Epithelial cell of esophagus (primary cell): ENCODE results near the gene WHRN.

ENCODE experiments used
- DNase-seq: peaks from one replicate; pipeline ENCODE4 v3.0.0; 2010; ENCODE audit warnings: low read depth
- H3K4me3 ChIP-seq: 2 replicates; pipeline ENCODE4 v1.5.1; 2011; ENCODE audit warnings: mild to moderate bottlenecking, low read length, control low read depth
- TF ChIP-seq, protein P1 (sequence below): IDR thresholded peaks from 2 replicates; pipeline ENCODE4 v1.5.1; 2011; ENCODE audit warnings: low read depth, mild to moderate bottlenecking, low read length, control low read depth, inconsistent platforms; ENCODE audit not compliant: insufficient read depth; ENCODE audit errors: missing control alignments

Gene WHRN

DNA sequence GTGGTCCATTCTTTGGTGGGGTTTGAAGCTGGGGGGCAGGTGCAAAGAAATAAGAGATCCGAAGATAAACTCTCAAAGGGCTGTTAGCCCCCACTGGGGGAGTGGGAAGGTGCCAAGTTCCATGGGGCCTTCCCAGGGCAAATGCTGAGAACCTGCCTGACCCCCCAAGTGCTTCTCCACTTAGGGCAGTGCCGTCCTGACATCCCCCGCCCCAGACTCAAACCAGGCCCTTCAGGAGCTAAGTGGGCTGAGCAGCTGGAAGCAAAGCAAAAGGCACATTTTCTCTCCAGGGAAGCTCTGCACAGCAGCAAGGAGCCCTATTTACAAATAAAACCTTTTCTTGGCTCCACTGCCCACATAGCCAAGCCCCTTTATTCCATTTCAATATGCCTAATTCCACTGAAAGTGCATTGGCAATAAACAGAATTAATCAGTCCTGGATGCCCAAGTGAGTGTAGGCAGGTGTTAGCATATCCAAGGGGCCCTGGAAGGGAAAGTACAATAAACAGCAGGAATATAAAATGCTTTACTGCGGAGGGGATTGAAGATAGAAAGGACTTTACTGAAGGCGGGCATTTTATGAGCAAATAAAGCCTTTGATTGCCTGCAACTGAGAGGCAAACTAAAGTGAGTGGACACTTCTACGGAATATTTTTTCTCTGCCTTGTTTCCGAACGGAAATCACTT lies 44.6 kb downstream of the WHRN start:
- no peak overlapping the region for H3K4me3 ChIP-seq
- TF ChIP-seq, protein P1, sequence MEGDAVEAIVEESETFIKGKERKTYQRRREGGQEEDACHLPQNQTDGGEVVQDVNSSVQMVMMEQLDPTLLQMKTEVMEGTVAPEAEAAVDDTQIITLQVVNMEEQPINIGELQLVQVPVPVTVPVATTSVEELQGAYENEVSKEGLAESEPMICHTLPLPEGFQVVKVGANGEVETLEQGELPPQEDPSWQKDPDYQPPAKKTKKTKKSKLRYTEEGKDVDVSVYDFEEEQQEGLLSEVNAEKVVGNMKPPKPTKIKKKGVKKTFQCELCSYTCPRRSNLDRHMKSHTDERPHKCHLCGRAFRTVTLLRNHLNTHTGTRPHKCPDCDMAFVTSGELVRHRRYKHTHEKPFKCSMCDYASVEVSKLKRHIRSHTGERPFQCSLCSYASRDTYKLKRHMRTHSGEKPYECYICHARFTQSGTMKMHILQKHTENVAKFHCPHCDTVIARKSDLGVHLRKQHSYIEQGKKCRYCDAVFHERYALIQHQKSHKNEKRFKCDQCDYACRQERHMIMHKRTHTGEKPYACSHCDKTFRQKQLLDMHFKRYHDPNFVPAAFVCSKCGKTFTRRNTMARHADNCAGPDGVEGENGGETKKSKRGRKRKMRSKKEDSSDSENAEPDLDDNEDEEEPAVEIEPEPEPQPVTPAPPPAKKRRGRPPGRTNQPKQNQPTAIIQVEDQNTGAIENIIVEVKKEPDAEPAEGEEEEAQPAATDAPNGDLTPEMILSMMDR: no peak
- no peak for DNase-seq

DNA sequence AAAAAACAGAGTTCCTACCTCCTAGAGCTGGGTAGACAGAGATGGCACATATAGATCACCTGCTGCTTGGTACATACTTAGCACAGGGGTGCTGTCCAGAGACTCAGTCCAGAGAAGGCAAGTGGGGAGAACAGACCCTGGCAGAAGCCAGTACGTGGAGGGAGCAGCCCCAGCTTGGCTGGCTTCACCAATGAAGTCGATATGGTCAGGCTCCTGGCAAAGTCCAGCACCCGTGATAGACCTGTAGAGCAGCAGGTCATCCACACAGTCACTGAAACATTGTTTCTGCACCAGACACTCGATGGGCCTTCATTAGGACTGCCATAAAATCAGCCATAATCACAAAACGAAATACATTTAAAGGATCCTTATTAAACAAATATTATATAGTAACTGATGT lies 45.8 kb downstream of the WHRN start:
- TF ChIP-seq, protein P1: no peak
- no peak for DNase-seq
- no peak overlapping the region for H3K4me3 ChIP-seq

DNA sequence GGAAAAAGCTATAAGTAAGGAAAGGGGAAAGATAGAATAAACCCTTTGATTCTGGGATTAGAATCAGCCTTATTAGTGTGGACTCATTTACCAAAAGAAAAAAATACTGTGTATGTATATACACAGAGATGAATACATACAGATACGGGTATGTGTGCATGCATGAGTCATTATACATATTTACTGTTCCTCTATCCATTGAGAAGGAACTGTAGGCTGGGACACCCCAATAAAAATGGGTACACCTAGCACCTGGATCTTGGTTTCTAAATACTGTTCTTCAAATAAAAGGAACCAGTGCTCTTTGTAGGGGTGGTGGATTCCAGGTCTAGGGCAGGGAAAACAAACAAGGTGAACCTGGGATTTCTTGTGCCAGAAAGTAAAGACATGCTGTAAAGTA lies 48.3 kb downstream of the WHRN start:
- TF ChIP-seq, protein P1: no peak
- no peak for DNase-seq
- no peak overlapping the region for H3K4me3 ChIP-seq

DNA sequence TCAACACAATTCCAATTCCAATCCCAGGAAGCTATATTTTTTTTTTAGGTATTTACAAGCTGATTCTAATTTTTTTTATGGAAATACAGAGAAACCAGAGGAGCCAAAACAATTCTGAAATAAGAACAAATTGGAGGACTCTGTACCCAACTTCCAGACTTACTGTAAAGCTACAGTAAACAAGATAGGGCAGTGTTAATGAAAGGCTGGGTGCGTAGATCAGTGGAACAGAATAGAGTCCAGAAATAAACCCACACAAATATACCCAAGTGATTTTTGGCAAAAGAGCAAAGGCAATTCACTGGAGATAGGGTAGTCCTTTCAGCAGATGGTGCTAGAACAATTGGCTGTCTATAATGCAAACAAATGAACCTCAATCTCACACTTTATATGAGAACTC lies 50.6 kb downstream of the WHRN start:
- no peak for DNase-seq
- H3K4me3 ChIP-seq: no peak overlapping the region
- TF ChIP-seq, protein P1: no peak

DNA sequence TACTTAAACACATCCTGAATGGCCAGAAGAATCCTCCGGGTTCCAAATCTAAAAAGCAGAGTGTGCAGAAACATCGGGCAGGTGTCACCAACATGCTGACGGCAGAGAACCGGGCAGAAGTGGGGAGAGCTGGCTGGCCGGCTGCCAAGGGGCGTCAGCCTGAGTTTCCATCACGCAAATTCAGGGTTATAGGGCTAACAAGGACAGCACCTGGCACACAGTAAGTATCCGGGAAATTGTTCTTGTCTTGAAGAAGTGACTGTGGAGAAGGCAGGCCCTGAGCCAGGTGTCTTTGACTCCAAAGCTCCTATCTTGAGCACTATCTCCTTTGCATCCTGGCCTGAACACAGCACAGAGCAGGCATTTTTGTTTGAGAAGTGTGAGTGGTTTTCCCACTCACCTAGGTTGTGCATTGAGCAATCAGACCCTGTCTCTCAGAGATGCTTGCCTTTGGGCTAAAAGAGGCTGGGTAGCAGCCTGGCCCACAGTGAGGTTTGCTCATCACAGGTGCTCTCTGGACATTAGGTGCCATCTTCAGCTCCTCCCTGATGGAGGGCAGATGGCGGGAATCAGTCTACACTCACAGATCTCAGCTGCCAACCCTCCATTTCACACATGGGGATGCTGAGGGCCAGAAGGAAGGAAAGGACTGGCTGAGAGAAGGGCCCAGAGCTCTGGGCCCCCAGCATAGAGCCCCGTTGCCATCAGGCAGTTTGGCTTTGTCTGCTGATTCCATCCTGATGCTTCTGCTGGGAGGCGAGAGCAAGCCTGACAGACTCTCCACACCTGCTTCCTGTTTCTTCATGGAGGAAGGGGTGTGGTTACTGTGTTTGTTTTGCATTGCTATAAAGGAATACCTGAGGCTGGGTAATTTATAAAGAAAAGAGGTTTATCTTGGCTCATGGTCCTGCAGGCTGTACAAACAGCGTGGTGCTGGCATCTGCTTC lies 52.8 kb downstream of the WHRN start:
- TF ChIP-seq, protein P1: no peak
- no peak overlapping the region for H3K4me3 ChIP-seq
- peak; percentile 27 for DNase-seq

DNA sequence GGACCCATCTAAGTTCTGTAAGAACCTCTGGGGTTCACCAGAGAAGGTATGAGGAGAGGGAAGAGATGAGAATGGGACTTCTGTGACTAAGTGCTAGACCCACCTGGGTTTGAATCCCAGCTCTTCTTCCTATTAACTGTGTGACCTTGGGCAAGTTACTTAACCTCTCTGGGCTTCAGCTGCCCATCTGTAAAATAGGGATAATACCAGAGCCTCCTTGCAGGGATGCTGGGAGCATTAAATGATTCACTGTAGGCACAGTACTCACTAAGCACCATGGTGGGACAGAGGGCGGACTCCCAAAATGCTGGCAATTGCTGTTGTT lies 53.6 kb downstream of the WHRN start:
- DNase-seq: no peak
- TF ChIP-seq, protein P1: no peak
- no peak overlapping the region for H3K4me3 ChIP-seq
